ENCODE results near the gene SLC6A9. TPM values are rescaled to one million over a fixed set of nuclear protein-coding genes. Genes with fewer than 3 reads are reported as not detected.

SLC6A9 gene
- total and polyA plus RNA-seq, 2 of the 8 experiments (the other 6 are each of a cell fraction or from before 2014, with no cell fraction given), result 20.2 to 24.2 TPM

GRCh38 chr1:44033756-44034155 is 2.5 kb upstream of the SLC6A9 start (continued):
- TF ChIP-seq E2F6 (IDR thresholded peaks at IDR 0.05), result no peak
- TF ChIP-seq CTCF (IDR thresholded peaks at IDR 0.05; ENCODE audit: control extremely low read depth in 1 of 3, insufficient read depth in 1 of 3, low read depth in 1 of 3, low read length in 3 of 3), result no peak
- no peak for TF ChIP-seq MAFK (IDR thresholded peaks at IDR 0.05; ENCODE audit: low read depth, low read length)

Measured in H1 (cell line).